Activated CD8-positive, alpha-beta T cell treated with anti-CD3 and anti-CD28 coated beads for 36 hours (primary cell): ENCODE measurements around the gene PRAMEF5. TPM values are rescaled to one million over a fixed set of nuclear protein-coding genes. Genes with fewer than 3 reads are reported as not detected.

Source experiments
- total RNA-seq, 2 experiments: library from RNA; stranded (reverse); gene quantifications; one replicate each; pipeline ENCODE4 v1.2.3, GENCODE V29; 2021

PRAMEF5 gene
- total RNA-seq, 2 experiments from 2014 or later: not detected

Other genes starting within 250 kb of the PRAMEF5 start
- not detected for gene PRAMEF27, start 197.6 kb upstream of the PRAMEF5 start, total RNA-seq
- gene HNRNPCL3, start 193.4 kb upstream of the PRAMEF5 start, total RNA-seq: not detected
- not detected for gene PRAMEF25, start 183.4 kb upstream of the PRAMEF5 start, total RNA-seq
- gene HNRNPCL2, start 137.3 kb upstream of the PRAMEF5 start, total RNA-seq: not detected
- not detected for gene PRAMEF26, start 98.2 kb upstream of the PRAMEF5 start, total RNA-seq
- gene HNRNPCL4, start 88.6 kb upstream of the PRAMEF5 start, total RNA-seq: not detected
- not detected for gene PRAMEF9, start 82.3 kb upstream of the PRAMEF5 start, total RNA-seq
- gene PRAMEF13, start 52.8 kb upstream of the PRAMEF5 start, total RNA-seq: not detected
- not detected for gene PRAMEF18, start 28.0 kb upstream of the PRAMEF5 start, total RNA-seq
- gene PRAMEF8, start 30.9 kb downstream of the PRAMEF5 start, total RNA-seq: not detected
- not detected for gene PRAMEF33, start 49.3 kb downstream of the PRAMEF5 start, total RNA-seq
- not detected for gene PRAMEF15, start 61.4 kb downstream of the PRAMEF5 start, total RNA-seq
- not detected for gene PRAMEF14, start 92.9 kb downstream of the PRAMEF5 start, total RNA-seq
- gene PRAMEF19, start 117.7 kb downstream of the PRAMEF5 start, total RNA-seq: not detected
- gene PRAMEF17, start 135.4 kb downstream of the PRAMEF5 start, total RNA-seq: not detected
- not detected for gene PRAMEF20, start 156.3 kb downstream of the PRAMEF5 start, total RNA-seq